Vagina (tissue), 2 donors: ENCODE data around the gene COL25A1. TPM values are rescaled to one million over a fixed set of nuclear protein-coding genes. Genes with fewer than 3 reads are reported as not detected.

Experiments used
- DNase-seq, 2 donors: peaks; one replicate each; pipeline ENCODE4 v3.0.0-alpha.2; 2017; ENCODE audit errors: extremely low spot score in 2 of 2
- H3K27ac ChIP-seq: fragments of 200-600 bp; sonication (generic); one replicate; pipeline ENCODE4 v1.5.1; 2019
- H3K27me3 ChIP-seq: fragments of 200-600 bp; sonication (generic); one replicate; pipeline ENCODE4 v1.5.1; 2019
- H3K36me3 ChIP-seq, 2 donors: fragments of 200-600 bp; sonication (generic); one replicate each; pipeline ENCODE4 v1.5.1; 2017 to 2019
- H3K4me1 ChIP-seq: fragments of 200-600 bp; sonication (generic); one replicate; pipeline ENCODE4 v1.5.1; 2019
- H3K4me3 ChIP-seq, 2 donors: fragments of 200-600 bp; sonication (generic); 1 replicate in 1 of 2; 2 replicates in 1 of 2; pipeline ENCODE4 v1.5.1; 2016 to 2019
- H3K9me3 ChIP-seq: fragments of 200-600 bp; sonication (generic); one replicate; pipeline ENCODE4 v1.5.1; 2019
- POLR2A ChIP-seq, 2 donors: fragments of 450-650 bp; IDR thresholded peaks; one replicate each; pipeline ENCODE4 v1.6.1; 2017; ENCODE audit warnings: antibody characterized with exemption in 2 of 2, mild to moderate bottlenecking in 2 of 2, moderate library complexity in 2 of 2
- POLR2AphosphoS5 ChIP-seq, 2 donors: sonication (generic); formaldehyde crosslinking; IDR thresholded peaks; one replicate each; pipeline ENCODE4 v1.9.0; 2017; ENCODE audit warnings: antibody characterized with exemption in 2 of 2, mild to moderate bottlenecking in 2 of 2, low read depth in 1 of 2; ENCODE audit not compliant: insufficient read depth in 1 of 2
- intact Hi-C: fragments of 100-400 bp; cut with DNase I; formaldehyde crosslinking; loops from one replicate; pipeline ENCODE4 v1.15.1; 2023
- total RNA-seq: library from RNA; depleted of rRNA; stranded (reverse); fragments of >200 nt; gene quantifications from one replicate; pipeline ENCODE4 v1.2.3, GENCODE V29; 2016
- TF ChIP-seq, protein P1 (sequence below), 3 experiments: fragments of 450-650 bp in 2 of 3; fragments of 200-600 bp in 1 of 3; sonication (generic) in 1 of 3; IDR thresholded peaks; one replicate each; pipeline ENCODE4 v1.5.1; 2017 to 2019; ENCODE audit warnings: antibody characterized with exemption in 3 of 3, mild to moderate bottlenecking in 2 of 3, moderate library complexity in 2 of 3

Gene COL25A1
- total RNA-seq, 1 donor from 2014 or later = 0.49 TPM

DNA sequence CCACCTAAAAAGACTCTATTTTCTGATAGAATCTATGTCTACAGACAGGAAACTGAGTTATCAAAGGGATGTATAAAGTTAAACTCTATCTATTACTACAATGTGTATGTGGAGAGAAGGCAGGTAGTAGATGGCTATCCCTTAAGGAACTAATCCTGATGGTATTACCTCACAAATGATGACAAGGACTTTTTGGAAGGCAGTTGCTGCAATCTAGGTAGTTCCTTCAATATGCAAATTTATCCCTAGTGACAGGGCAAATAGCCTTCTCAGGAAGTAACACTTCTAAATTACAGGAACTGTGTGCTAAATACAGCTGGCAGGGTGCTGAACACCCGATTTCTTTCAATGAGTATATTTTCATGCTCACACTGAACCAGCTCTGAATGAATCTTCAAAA is 177.4 kb downstream of the COL25A1 start:
- intact Hi-C loops = no loop called here
- no peak for DNase-seq
- Histone ChIP-seq H3K4me1 (no peaks in the 10 kb centered on the region), H3K27ac (no peak overlapping the region), H3K36me3 (no peaks in the 10 kb centered on the region), H3K27me3 (no peaks in the 10 kb centered on the region), H3K4me3 (no peak overlapping the region), H3K9me3 (no peaks in the 10 kb centered on the region)
- no peak for TF ChIP-seq POLR2A (IDR thresholded peaks at IDR 0.05)
- no peak for TF ChIP-seq POLR2AphosphoS5 (IDR thresholded peaks at IDR 0.05; ENCODE audit: insufficient read depth in 1 of 2, low read depth in 1 of 2)
- TF ChIP-seq, protein P1, sequence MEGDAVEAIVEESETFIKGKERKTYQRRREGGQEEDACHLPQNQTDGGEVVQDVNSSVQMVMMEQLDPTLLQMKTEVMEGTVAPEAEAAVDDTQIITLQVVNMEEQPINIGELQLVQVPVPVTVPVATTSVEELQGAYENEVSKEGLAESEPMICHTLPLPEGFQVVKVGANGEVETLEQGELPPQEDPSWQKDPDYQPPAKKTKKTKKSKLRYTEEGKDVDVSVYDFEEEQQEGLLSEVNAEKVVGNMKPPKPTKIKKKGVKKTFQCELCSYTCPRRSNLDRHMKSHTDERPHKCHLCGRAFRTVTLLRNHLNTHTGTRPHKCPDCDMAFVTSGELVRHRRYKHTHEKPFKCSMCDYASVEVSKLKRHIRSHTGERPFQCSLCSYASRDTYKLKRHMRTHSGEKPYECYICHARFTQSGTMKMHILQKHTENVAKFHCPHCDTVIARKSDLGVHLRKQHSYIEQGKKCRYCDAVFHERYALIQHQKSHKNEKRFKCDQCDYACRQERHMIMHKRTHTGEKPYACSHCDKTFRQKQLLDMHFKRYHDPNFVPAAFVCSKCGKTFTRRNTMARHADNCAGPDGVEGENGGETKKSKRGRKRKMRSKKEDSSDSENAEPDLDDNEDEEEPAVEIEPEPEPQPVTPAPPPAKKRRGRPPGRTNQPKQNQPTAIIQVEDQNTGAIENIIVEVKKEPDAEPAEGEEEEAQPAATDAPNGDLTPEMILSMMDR (IDR thresholded peaks at IDR 0.05) = no peak

GRCh38 chr4:109123951-109124350 is 178.5 kb downstream of the COL25A1 start:
- H3K27me3 ChIP-seq = no peaks in the 10 kb centered on the region
- TF ChIP-seq, protein P1 (IDR thresholded peaks at IDR 0.05) = no peak
- TF ChIP-seq POLR2AphosphoS5 (IDR thresholded peaks at IDR 0.05; ENCODE audit: insufficient read depth in 1 of 2, low read depth in 1 of 2) (no peak), POLR2A (IDR thresholded peaks at IDR 0.05) (no peak)
- no peaks in the 10 kb centered on the region for H3K9me3 ChIP-seq
- DNase-seq = no peak
- no peaks in the 10 kb centered on the region for H3K4me1 ChIP-seq
- intact Hi-C loops = no loop called here
- no peak overlapping the region for H3K4me3 ChIP-seq
- H3K36me3 ChIP-seq = no peaks in the 10 kb centered on the region
- H3K27ac ChIP-seq = no peak overlapping the region

DNA sequence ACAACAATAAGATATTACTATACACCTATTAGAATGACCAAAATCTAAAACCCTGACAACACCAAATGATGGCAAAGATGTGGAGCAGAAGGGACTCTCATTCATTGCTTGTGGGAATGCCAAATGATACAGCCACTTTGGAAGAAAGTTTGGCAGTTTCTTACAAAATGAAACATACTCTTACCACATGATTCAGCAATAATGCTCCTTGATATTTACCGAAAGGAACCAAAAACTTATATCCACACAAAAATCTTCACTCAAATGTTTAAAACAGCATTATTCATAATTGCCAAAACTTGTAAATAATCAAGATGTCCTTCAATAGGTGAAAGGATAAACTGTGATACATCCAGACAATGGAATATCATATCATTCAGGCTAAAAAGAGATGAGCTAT is 180.9 kb downstream of the COL25A1 start:
- Histone ChIP-seq H3K9me3 (no peaks in the 10 kb centered on the region), H3K36me3 (no peaks in the 10 kb centered on the region), H3K4me1 (no peaks in the 10 kb centered on the region), H3K4me3 (no peak overlapping the region), H3K27ac (no peak overlapping the region), H3K27me3 (no peaks in the 10 kb centered on the region)
- intact Hi-C loops = no loop called here
- TF ChIP-seq POLR2A (IDR thresholded peaks at IDR 0.05) = no peak
- TF ChIP-seq, protein P1 (IDR thresholded peaks at IDR 0.05) = no peak
- no peak for TF ChIP-seq POLR2AphosphoS5 (IDR thresholded peaks at IDR 0.05; ENCODE audit: insufficient read depth in 1 of 2, low read depth in 1 of 2)
- DNase-seq = no peak

DNA sequence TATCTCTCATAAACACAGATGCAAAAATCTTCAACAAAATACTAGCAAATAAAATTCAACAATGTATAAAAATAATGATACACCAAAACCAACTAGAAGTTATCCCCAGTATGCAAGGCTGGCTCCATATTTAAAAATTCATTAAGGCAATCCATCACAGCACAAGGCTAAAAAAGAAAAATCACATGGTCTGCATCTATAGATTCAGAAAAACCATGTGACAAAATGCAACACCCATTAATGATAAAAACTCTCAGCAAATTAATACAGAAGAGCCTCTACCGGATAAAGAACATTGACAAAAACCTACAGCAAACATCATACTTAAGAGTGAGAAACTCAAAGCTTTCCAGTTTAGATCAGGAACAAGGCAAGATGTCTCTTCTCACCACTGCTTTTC is 182.6 kb downstream of the COL25A1 start:
- Histone ChIP-seq H3K9me3 (no peaks in the 10 kb centered on the region), H3K4me1 (no peaks in the 10 kb centered on the region), H3K27ac (no peak overlapping the region), H3K4me3 (no peak overlapping the region), H3K36me3 (no peaks in the 10 kb centered on the region), H3K27me3 (no peaks in the 10 kb centered on the region)
- intact Hi-C loops = no loop called here
- TF ChIP-seq POLR2A (IDR thresholded peaks at IDR 0.05) (no peak), POLR2AphosphoS5 (IDR thresholded peaks at IDR 0.05; ENCODE audit: insufficient read depth in 1 of 2, low read depth in 1 of 2) (no peak)
- TF ChIP-seq, protein P1 (IDR thresholded peaks at IDR 0.05) = no peak
- no peak for DNase-seq

GRCh38 chr4:109118635-109119034 is 183.8 kb downstream of the COL25A1 start:
- intact Hi-C loops = no loop called here
- Histone ChIP-seq H3K27me3 (no peaks in the 10 kb centered on the region), H3K4me3 (no peak overlapping the region), H3K4me1 (no peaks in the 10 kb centered on the region), H3K9me3 (no peaks in the 10 kb centered on the region), H3K27ac (no peak overlapping the region), H3K36me3 (no peaks in the 10 kb centered on the region)
- DNase-seq = no peak
- TF ChIP-seq POLR2A (IDR thresholded peaks at IDR 0.05) (no peak), POLR2AphosphoS5 (IDR thresholded peaks at IDR 0.05; ENCODE audit: insufficient read depth in 1 of 2, low read depth in 1 of 2) (no peak)
- TF ChIP-seq, protein P1 (IDR thresholded peaks at IDR 0.05) = no peak
